ENCODE measurements around the gene NCOA7.
"Not testable (repeated sequence)": the region's sequence is repeated elsewhere in the genome, so short reads cannot be mapped to it uniquely, and the experiment has no call there.

The NCOA7 gene

GRCh38 chr6:125769147-125769783 lies 21.5 kb upstream of the NCOA7 start:
- intact Hi-C loops (cut with DNase I; ENCODE audit: low total_unique reads), result loop anchor here (2.0 kb wide), 1 partner anchor 458 kb away; no protein-coding TSS in a partner anchor
- TF ChIP-seq CTCF (IDR thresholded peaks at IDR 0.05), result no peak
- Histone ChIP-seq H3K4me1 (peaks cover 0 to 26% (median 17%) of the 10 kb centered on the region in 4 donors), H3K9me3 (no peaks in the 10 kb centered on the region), H3K27ac (peak overlapping the region; percentile 33 to 42), H3K27me3 (no peaks in the 10 kb centered on the region), H3K4me3 (no peak overlapping the region), H3K36me3 (no peaks in the 10 kb centered on the region)
- DNase-seq, result no peak

GRCh38 chr6:125773387-125774341 lies 17.1 kb upstream of the NCOA7 start:
- TF ChIP-seq CTCF (IDR thresholded peaks at IDR 0.05), result no peak
- no peak overlapping the region for H3K4me3 ChIP-seq
- no peak overlapping the region for H3K27ac ChIP-seq
- H3K27me3 ChIP-seq, result no peaks in the 10 kb centered on the region
- intact Hi-C loops (cut with DNase I; ENCODE audit: low total_unique reads), result loop anchor here (10.0 kb wide), 1 partner anchor 619 kb away; the partner anchor contains the start of gene TPD52L1
- H3K36me3 ChIP-seq, result no peaks in the 10 kb centered on the region
- H3K4me1 ChIP-seq, result peaks cover 0 to 2% (median 0%) of the 10 kb centered on the region in 4 donors
- DNase-seq, result no peak
- H3K9me3 ChIP-seq, result no peaks in the 10 kb centered on the region

DNA sequence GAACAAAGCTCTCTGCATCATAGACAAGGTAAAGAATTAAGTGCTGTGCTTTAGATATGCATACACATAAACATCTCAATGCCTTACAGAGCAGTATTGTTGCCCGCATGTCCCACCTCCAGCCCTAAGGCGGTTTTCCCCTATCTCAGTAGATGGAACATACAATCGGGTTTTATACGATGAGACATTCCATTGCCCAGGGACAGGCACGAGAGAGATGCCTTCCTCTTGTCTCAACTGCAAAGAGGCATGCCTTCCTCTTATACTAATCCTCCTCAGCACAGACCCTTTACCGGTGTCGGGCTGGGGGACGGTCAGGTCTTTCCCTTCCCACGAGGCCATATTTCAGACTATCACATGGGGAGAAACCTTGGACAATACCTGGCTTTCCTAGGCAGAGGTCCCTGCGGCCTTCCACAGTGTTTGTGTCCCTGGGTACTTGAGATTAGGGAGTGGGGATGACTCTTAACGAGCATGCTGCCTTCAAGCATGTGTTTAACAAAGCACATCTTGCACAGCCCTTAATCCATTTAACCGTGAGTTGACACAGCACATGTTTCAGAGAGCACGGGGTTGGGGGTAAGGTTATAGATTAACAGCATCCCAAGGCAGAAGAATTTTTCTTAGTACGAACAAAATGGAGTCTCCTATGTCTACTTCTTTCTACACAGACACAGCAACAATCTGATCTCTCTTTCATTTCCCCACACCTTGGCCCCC lies 14.5 kb upstream of the NCOA7 start:
- DNase-seq, H3K4me1 ChIP-seq, H3K4me3 ChIP-seq, H3K27me3 ChIP-seq, H3K27ac ChIP-seq, H3K9me3 ChIP-seq, H3K36me3 ChIP-seq: not testable (repeated sequence)
- intact Hi-C loops (cut with DNase I; ENCODE audit: low total_unique reads), result loop anchor here (10.0 kb wide), 1 partner anchor 621 kb away; the partner anchor contains the start of gene TPD52L1

GRCh38 chr6:125779924-125780539 lies 10.7 kb upstream of the NCOA7 start:
- TF ChIP-seq CTCF (IDR thresholded peaks at IDR 0.05), result peak; percentile 34 to 54
- peak; percentile 84 to 91 for DNase-seq
- Histone ChIP-seq H3K9me3 (no peaks in the 10 kb centered on the region), H3K27me3 (no peaks in the 10 kb centered on the region), H3K4me3 (peak overlapping the region; percentile 64 to 66), H3K27ac (peak overlapping the region; percentile 94 to 95), H3K4me1 (peaks cover 0 to 6% (median 0%) of the 10 kb centered on the region in 4 donors), H3K36me3 (no peaks in the 10 kb centered on the region)
- intact Hi-C loops (cut with DNase I; ENCODE audit: low total_unique reads), result loop anchor here (10.0 kb wide), 1 partner anchor 625 kb away; the partner anchor contains the start of gene TPD52L1

DNA sequence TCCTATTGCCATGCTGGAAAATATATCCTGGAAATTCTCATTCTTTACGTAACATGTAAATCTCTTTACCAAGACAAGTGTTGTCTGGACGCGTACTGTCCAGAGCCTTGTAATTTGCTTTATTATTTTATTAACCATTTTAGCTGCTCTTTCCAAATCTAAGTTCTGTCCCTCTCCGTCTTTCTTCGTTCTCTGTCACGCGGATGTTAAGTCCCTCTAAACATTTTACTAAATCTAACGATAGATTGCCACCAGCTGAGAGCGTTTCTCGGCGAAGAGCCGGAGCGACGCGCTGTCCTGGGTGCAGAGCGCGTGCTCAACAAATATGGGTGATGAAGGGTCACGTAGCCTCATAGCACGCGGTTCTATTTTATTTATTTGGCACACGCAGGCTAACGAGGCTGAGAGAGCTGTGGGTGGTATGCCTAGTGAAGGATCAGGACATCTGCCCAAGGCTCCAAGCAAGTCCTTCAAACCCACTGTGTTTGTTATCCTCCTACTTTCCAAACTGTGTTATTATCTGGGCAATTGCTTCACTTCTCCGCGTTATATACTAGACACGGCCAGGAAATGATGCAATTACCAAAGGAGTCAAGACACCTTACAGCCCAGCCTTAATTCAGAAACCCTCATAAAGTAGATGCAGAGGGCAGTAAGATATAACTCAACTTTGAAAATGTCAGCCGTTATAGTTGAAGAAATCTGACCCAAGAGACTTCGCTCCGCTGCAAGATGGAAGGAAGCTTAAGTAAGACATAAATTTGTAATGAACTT lies 10.0 kb upstream of the NCOA7 start:
- no peak for TF ChIP-seq CTCF (IDR thresholded peaks at IDR 0.05)
- intact Hi-C loops (cut with DNase I; ENCODE audit: low total_unique reads), result no loop called here
- Histone ChIP-seq H3K9me3 (no peaks in the 10 kb centered on the region), H3K36me3 (no peaks in the 10 kb centered on the region), H3K27me3 (no peaks in the 10 kb centered on the region), H3K27ac (peak overlapping the region; percentile 94 to 95), H3K4me3 (peak overlapping the region; percentile 64 to 66), H3K4me1 (peaks cover 0 to 6% (median 0%) of the 10 kb centered on the region in 4 donors)
- DNase-seq, result peak; percentile 57 to 73

Measured in tibial artery (tissue), 4 donors.